ENCODE measurements around the gene RAMP3.

Gene RAMP3

GRCh38 chr7:45224832-45225231, 67.2 kb downstream of the RAMP3 start:
- no peak for DNase-seq

GRCh38 chr7:45225311-45225947, 67.8 kb downstream of the RAMP3 start:
- DNase-seq: no peak

- no peak for DNase-seq
These were observed 68.4 kb downstream of the RAMP3 start for GRCh38 chr7:45225948-45226335.

GRCh38 chr7:45229156-45229920, 71.7 kb downstream of the RAMP3 start:
- DNase-seq: no peak

- DNase-seq: no peak
These were observed 72.5 kb downstream of the RAMP3 start for GRCh38 chr7:45230083-45230482.

GRCh38 chr7:45230611-45231165, 73.1 kb downstream of the RAMP3 start:
- no peak for DNase-seq

GRCh38 chr7:45233249-45233775, 75.7 kb downstream of the RAMP3 start:
- no peak for DNase-seq
